HG02870 (cell line): ENCODE results near the gene FAM180B.
A peak's percentile ranks its signal among the peaks of the same experiment; 100 is the strongest.
"Not testable (repeated sequence)": the region's sequence is repeated elsewhere in the genome, so short reads cannot be mapped to it uniquely, and the experiment has no call there.

Experiments
- ATAC-seq: cut with Tn5 transposase; IDR thresholded peaks from one replicate; pipeline ENCODE4 v1.9.1; 2021; ENCODE audit warnings: mild to moderate bottlenecking, moderate library complexity; ENCODE audit not compliant: unreplicated experiment

Gene FAM180B

GRCh38 chr11:47593934-47594855, 7.7 kb downstream of the FAM180B start, which contains the start of gene C1QTNF4:
Gene C1QTNF4, minus strand, starts transcription at chr11:47594411. Its CDS starts 3,601 bp downstream, at chr11:47590810.
- no peak for ATAC-seq

GRCh38 chr11:47595029-47595428, 8.6 kb downstream of the FAM180B start:
- ATAC-seq, result no peak

GRCh38 chr11:47595967-47596366, 9.5 kb downstream of the FAM180B start:
- ATAC-seq, result no peak

GRCh38 chr11:47599902-47600301, 13.4 kb downstream of the FAM180B start:
- ATAC-seq, result no peak

- no peak for ATAC-seq
Measured at GRCh38 chr11:47603295-47603694, 16.8 kb downstream of the FAM180B start.

- ATAC-seq, result no peak
Measured at GRCh38 chr11:47605921-47606320, 19.4 kb downstream of the FAM180B start.

- no peak for ATAC-seq
Measured at GRCh38 chr11:47606731-47607130, 20.3 kb downstream of the FAM180B start.

- ATAC-seq, result no peak
Measured at GRCh38 chr11:47607380-47607779, 20.9 kb downstream of the FAM180B start.

GRCh38 chr11:47609675-47610074, 23.2 kb downstream of the FAM180B start:
- ATAC-seq, result no peak

- ATAC-seq, result peak; percentile 84
Measured at GRCh38 chr11:47611348-47611794, 24.9 kb downstream of the FAM180B start.

- ATAC-seq, result no peak
Measured at GRCh38 chr11:47615249-47615648, 28.8 kb downstream of the FAM180B start.

GRCh38 chr11:47616726-47617416, 30.4 kb downstream of the FAM180B start:
- no peak for ATAC-seq

- ATAC-seq, result no peak
Measured at GRCh38 chr11:47617417-47617809, 30.9 kb downstream of the FAM180B start.

- ATAC-seq, result no peak
Measured at GRCh38 chr11:47620836-47621378, 34.4 kb downstream of the FAM180B start.

- ATAC-seq, result no peak
Measured at GRCh38 chr11:47626234-47626633, 39.8 kb downstream of the FAM180B start.

- ATAC-seq, result no peak
Measured at GRCh38 chr11:47628026-47628425, 41.5 kb downstream of the FAM180B start.

- ATAC-seq, result no peak
Measured at GRCh38 chr11:47631473-47631872, 45.0 kb downstream of the FAM180B start.

- not testable (repeated sequence) for ATAC-seq
Measured at GRCh38 chr11:47636331-47636730, 49.9 kb downstream of the FAM180B start.
